CD1c-positive myeloid dendritic cell (primary cell): ENCODE measurements around the gene C4orf50.
"Not testable (repeated sequence)": the region's sequence is repeated elsewhere in the genome, so short reads cannot be mapped to it uniquely, and the experiment has no call there.

Experiments used
- DNase-seq: peaks from one replicate; pipeline ENCODE4 v3.0.0-alpha.2; 2016; ENCODE audit errors: extremely low spot score

The C4orf50 gene

DNA sequence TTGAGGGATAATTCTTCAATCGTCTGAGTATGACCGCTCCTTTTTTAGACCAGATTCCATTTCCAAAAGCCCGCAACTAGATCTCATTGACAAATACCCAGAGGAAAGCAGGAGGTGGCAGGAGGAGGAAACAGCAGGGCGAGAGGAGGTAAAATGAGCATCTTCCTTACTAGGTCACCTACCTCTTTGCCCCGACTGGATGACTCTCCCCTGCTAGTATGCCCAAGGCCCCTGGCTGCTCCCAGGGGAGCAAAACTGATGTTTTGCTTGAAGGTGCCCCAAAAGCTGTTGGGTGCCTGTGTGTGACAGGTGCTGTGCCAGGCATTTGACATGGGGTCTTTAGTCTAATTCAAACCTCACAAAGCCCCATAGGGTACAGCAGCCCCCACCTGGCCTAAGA, 48.9 kb downstream of the C4orf50 start:
- no peak for DNase-seq

DNA sequence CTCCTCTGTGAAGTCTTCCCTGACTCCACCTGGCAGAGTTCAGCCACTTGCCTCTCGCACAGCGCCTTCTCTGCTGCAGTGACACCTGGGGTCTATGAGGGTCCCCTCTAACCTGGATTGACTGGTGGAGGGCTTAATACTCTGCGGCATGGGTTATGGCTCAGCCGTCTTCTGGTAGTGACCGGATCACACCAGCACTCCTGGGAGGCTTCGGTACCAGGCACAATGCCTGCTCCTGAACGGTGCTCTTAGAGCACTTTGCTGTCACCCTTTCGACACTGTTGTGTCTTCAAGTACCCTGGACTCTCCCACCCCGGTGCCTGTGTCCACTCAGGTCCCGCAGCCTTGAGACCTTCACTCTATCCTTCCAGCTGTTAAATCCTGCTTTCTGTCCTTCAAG, 50.0 kb downstream of the C4orf50 start:
- DNase-seq, result no peak

DNA sequence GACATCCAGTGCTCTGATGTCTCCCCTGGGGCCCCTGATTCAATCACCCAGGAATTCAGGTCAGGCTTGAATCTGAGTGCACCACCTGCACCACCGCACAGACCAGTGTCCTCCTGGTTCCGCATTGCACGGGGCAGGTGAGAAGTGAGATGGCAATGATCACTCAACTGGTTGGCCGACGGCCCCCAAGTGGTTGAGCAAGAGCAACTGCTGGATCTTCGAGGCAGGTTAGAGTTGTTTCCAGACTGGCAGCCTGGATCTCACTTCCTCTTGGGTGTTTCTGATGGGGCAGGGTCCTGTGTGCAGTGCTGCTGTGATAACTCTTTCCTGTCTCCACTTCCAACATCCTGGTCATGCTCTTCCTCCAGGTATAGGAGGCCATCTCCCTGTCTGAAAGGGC, 50.4 kb downstream of the C4orf50 start:
- no peak for DNase-seq

DNA sequence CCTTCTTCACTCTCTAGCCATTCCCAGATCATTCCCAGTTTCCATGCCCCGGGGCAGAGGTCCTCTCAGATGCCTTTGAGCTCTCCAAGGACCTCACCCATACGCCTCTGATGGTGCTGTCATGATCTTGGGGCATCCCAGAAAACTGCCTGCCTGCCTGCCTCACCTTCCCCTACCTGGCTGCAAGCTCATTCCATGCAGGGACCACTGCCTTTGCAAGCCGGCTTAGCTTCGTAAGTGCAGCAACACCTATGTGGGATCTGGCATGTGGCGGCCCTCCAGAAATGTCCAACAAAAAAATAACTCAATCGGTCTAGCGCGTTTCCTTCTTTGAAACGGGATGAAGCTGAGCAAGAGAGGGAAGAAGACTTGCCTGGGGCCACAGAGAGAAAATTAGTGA, 53.0 kb downstream of the C4orf50 start:
- DNase-seq, result no peak

DNA sequence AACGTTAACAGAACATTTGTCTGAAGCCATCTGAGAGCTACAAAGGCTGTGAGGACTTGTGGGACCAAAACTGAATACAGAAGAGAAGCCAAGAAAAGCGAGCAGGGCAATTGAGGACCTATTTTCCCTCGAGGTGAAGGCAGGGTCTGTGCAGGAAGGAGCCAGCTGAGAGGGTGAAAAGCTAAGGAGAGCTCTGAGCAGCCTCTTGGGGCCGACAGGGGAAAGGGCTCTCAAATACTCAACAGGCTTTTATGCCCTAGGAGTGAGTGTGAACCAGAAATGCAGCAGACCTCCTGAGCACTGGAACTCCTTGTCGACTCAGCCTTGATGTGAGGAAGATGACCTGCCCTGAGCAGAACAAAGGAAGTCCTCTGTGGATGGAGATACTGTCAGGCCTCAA, 54.2 kb downstream of the C4orf50 start:
- DNase-seq, result no peak

DNA sequence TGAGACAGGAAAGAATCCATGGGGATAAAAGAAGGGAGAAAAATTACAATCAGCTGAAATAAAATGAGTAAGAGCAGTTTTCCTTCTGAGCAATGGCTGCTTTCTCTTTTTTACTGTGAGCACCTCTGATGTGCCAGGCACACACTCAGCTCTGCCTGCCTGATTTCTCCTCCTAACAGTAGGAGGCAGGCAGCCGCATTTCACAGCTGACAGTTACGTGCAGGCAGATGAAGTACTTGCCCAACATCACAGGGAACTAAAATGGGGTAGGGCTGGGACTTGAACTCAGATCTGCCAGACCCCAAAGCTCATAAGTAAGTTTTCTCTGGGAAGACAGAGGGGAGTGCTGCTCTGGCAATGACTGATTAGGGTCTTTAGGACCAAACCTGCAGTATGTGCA, 54.6 kb downstream of the C4orf50 start:
- no peak for DNase-seq

DNA sequence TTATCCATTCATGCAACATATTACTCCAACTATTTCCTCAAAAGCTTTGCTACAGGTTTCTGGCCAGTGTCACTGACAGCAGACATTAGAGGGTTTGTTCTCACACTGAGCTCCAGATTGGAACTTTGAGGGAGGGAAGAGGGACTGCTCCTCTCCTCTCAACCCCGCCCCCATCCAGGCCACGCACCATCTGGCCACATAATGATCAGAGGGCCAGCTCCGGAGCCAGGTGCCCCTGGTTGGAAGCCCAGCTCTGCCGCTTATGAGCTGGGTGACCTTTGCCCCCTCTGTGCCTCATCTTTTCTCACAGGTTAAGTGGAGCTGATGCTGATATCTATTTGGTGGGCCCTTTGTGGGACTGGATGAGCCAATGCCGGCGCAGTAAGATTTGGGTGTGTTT, 55.8 kb downstream of the C4orf50 start:
- no peak for DNase-seq

DNA sequence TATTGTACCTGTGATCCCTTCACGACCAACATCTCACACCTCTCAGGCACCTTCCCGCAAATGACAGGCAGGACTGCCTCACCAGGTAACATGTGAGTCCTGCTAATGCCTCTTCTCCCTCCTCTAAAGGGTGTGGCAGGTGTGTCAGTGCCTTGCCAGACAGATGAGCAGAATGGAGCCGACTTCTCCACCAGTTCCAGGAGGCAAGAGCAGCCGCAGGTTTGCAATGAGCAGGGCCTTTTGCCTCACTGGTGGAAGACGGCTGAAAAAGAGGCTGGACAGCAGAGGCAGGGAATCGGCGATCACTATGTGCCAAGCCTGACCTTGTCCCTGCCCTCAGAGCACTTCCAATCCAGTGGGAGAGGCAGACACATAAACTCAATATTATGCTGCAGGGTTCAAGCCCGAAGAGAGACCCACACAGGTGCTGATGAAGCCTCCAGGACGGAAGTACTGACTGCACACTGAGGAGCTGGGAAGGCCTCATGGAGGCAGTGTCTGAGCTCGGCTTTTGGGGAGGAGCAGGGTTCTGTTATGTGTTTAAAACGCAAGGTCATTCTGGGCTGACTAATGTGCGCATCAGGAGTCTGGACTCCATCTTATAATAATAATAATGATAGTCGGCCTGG, 57.9 kb downstream of the C4orf50 start:
- DNase-seq, result no peak

DNA sequence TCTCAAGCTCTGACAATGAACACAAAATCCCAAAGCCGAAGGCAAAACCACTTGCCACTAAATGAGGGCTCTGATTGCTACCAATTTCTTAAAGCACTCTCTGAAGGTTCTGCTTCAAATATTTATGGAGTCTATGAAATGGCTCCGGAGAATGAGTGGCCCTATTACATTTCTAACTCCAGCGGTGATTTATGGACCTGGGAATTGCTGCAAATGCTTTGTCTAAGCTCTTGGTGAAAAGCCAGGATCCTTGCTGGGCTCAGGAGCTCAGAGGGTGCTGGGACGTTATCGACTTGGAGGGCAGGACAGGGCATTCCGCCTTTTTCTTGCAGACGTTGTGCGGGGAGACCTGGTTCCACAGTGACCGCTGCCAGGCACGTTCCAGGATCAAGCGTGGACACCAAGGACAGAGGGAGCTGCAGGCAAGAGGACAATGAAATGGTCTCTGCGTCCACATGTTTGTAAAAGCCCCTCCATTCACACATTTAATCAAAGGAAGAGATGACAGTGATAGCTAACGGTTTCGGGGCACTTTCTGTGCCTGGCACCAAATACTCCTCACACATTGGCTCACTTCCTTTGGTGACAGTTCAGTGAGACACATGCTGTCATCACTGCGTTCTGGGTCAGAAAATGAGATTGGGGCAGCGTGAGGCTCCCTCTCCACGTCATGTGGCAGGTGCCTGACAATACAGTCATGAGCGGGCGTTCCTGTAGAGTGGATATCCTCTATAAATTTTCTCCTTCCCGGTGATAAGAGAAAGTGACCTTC, 58.8 kb downstream of the C4orf50 start:
- DNase-seq, result no peak

DNA sequence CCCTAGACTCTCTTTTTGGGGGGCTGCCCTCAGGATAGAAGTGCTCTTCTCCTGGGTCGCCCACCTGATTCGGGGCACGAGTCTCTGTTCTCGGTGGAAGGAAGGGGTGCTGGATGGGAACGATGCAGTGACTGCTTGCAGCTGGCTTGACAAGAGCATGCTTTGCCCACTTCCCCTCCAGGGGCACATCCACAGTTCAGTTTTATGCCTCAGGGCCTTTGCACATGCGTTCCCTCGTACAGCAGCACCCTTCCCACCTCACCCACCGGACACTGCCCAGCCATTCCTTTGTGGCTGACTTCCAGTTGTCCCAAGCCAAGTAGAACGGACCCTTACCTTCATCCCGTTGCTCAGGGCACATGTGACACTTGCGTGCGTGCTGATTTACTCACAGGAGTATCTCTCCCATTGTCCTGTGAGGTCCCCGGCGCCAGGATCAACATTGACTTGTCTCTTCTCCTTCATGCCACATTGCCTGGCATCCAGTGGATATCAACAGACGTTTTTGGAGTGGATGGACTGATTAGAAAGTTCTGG, 60.0 kb downstream of the C4orf50 start:
- no peak for DNase-seq

DNA sequence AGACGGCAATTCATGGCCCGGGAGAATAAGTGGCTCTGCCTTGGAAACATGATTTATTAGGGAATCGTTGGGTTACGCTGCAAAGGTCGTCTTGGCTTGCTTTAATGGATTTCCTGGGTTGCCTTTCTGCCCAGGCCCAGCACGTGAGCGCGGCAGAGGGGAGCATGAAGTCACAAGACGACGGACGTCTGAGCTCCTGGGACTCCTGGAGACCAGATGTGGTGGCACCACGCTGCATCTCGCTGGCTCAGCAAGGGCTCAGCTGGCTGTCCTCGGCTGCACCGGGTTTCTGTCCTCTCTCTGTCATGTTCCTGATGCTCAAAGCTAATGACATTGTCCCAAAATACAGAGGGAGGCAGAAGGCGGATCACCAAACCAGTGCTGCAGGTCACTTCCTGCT, 61.2 kb downstream of the C4orf50 start:
- DNase-seq, result no peak

DNA sequence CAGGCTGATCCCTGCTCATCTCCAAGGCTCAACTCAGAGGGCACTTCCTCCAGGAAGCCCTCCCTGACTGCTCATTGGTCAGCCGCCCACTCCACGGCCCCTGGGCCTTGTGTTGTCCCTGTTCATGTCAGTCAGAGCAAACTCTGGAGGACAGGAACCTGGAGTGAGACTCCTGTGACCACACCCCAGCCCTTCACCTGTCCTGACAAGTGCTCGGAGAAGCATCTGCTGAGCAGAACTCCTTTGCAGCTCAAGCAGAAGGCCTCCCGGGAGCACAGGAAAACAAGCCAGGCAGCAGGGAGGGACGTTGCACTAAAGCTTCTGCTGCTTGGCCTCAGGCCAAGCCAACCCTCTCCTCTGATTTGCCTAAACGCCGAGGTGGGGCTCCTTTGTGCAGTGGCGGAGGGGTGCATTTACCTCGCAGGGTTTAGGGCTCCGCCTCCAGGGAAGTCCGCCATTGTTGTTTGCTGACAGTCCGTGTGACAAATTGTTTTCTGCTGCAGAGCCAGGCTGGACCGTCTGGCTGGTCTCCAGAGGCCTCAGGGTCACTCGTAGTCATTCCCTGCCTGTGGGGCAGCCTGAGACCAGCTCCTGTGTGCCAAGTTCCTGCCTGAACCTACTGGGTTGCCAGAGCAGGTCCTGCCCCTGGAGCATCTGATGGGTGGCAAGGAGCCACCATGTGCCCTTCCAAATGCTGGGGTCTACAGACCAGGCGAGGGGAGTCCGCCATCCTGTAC, 61.8 kb downstream of the C4orf50 start:
- no peak for DNase-seq

DNA sequence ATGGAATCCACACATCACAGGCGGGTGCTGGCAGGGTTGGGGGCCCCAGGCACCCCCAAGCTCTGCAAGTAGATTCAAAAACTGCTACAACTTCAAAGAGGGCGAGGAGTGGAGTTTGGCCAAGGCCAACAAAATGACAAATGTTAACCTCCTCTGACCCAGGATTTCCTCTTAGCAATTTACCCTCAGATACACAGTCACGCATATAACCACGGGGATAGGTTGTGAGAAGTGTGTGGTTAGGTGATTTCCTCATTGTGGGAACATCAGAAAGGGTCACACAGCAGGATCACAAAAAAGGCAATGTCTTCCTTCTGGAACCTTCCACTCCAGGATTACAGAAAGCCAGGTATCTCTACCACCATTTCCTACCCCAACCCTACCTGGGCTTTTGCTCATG, 62.4 kb downstream of the C4orf50 start:
- DNase-seq, result no peak

DNA sequence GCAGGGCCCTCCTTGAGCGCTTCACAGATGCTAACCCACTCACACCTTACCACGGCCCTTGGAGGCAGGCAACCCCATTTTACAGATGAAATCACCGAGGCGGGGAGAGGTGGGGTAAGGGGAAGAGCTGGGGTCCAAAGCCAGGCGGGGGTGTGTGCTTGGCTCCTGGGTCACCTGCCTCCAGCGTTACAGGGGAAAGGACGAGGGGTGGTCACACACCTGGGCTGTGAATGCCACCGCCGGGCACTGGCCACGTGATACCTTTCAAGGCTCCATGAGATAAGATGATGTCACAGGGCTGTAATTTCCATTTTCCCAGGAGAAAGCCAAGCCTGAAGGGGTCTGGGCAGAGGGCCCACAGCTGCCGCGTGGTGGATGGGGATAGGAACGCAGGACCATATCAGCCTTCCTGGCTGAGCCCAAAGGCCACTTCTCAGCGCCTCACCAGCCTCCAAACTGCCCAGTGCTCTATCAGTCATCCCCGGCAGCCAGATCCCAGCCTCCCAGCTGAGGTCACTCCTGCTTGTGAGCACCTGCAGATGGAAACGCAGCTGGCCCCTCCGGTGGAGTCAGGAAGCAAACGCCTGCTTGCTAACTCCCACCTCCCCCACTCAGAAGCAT, 62.9 kb downstream of the C4orf50 start:
- DNase-seq, result no peak

DNA sequence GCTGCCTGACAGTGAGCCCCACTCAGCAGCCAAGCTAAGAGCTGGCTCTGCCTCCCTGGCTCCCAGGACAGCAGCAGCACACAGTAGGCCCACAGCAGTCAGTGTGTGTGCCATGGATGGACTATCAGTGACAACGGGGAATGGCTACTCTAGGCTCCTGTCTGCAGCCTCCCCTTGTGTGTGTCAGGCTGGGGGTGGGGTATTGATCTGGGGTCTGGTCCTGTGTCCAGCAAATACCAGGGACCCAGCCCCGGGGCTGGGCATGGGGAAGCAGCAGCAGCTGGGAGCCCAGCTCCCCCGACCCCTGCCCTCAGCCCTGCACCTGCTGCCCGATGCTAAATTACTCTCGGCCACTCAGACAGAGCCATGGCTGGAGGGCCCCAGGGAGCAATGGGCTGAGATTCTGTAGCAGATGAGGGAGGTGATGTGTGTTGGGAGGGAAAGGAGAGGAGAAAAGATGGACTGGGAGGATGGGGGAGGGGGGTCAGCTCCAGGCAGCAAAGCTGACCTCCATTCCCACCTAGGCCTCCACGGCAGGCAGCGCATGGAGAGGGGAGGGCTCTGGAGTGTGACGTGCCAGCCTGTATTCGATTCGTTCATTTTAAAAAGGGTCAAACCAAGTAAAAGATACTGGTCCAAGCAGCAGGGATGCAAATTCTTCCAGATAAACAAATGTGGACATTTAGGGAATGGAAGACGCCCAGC, 64.0 kb downstream of the C4orf50 start:
- no peak for DNase-seq

DNA sequence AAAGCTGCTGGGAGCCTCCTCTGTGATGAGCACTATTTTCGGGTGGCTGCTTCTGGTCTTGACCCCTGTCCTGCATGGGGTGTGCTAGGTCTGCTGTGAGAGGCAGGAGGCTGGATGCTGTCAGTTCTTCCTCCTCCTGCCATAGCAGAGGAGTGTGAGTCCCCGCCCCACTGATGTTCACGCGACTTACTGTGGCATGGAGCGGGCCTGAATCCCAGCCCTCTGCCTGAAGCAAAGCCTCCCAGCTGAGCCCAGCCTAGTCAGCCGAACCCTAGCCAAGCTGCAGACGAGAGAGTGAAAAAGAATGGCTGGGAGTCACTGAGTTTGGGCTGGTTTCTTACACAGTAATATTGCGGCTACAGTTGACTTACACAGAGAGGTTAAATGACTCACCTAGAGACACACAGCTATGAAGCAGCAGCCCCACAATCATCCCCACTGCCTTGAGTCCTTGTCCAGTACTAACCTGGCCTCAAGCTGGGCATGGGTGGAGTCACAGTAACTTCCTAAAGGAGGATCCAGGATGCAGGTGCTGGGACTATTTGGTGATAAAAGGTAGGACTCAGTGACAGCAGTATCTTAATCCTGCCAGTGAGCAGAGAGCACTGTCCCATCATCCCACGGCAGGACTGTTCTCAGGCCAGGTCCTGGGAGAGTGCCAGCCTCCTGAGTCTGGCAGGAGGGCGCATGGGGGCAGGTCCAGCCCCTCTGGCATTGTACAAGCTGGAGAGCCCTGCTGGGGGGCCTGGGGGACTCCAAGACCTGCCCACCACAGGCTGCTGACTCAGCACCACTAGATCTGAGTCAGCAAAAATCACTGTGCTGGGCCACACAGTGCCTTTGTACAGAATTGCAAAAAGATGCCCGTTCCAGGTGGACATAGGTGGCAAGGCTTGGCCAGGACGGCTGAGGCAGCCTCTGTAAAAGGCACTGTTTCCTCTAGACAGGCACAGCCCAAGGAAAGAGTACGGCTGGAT, 65.0 kb downstream of the C4orf50 start:
- DNase-seq, result no peak

DNA sequence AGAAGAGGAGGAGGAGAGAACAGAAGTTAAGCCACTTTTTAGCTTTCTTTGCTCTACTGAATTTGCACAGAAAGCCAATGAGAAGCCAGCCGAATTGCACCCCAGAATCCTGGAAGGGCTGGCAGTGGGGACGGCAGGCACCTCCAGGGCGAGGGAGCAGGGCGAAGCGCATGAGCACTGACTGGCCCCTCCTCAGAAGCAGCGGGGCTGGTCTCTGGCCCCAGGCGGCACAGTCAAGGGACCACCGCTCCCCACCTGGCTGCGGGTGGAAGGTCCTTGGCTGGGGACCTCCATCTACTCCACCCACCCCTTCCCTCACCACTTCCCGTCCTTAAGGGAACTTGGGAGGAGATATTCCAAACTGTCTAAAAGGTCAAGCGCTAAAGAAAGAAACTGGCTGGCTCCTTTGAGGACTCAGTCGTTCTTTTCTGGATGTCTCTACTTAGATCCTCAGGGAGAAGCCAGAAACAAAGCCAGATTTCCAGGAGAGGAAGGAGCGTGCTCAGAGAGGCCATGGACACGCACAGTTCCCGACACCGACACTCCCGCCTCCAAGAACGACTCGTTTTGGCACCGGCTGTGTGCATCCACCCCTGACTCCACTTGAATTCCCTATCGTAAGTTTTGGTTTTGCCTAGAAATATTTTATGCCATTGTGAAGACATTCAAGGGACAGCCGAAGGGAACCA, 65.8 kb downstream of the C4orf50 start:
- no peak for DNase-seq

DNA sequence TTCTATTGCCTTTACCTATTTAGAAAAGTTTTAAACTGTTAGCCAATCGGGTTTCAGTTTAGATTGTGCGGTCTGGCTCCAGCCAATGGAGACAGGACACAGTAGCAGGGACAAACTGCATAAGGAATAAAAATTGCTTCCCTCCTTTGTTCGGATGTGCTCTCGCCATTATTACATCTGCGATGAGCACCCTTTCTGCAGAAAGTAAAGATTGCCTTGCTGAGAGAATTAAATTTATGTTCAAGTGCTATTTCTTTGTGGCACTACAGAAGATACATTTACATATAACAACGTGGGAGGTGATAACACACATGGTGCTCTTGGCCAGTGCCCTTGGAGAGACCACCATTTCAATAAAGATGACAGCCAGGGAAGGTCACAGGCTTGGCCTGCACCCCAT, 71.6 kb downstream of the C4orf50 start:
- DNase-seq, result not testable (repeated sequence)

DNA sequence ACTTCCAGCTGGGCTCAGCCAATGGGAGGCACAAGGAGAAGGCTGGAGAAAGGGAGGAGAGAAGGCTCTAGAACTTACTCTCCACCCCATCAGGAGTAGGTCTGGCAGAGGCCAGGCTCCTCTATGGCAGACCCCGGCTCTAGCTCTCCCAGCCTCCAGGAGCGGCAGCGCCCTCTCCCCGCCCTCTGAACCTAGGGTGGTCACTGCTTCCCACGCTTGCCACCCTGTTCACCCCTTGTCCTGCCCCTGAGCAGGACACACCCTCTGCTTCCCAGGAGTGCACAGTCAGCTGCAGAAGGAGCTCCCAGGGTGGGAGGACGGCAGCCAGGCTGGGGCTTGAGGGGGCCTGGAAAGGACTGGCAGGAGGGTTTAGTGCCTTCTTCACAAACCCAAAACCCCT, 72.3 kb downstream of the C4orf50 start:
- no peak for DNase-seq

DNA sequence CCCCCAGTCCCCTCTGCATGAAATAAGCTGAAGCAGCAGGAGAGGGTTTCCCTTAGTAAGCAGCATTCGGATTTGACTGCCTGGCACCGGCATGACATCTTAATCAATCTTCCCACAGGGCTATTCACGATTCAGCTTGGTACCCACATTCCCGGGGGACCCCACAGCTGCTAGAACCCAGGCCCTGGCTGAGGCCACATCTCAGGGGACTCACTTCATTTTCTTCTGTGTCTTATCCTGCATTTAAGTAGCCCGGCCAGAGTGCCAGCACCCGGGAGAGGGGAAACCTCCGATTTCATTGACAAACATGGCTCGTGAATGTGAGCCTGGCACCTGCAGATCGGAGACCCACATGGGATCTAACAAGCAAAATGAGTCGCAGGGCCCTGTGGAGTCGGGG, 73.1 kb downstream of the C4orf50 start:
- no peak for DNase-seq
